ENCODE results near the gene KLHL29.

DNA sequence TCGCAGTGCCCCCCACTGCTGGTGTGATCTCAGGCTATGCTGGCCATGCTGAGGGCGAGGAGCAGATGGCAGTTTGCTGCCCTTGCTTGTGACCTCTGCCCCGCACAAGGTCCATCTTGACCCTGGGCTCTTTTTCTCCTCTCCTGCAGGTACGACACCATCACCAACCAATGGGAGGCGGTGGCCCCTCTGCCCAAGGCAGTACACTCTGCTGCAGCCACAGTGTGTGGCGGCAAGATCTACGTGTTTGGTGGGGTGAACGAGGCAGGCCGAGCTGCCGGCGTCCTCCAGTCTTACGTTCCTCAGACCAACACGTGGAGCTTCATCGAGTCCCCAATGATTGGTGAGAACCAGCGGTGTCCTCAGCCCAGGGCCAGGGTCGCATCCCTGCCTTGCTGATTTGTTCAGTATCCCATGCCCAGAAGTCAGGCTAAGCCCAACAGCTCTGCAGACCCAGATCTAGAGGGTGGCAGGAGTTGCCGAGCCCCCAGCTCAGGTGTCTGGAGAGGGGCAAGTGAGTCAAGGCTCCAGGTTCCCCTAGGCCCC, 318.1 kb downstream of the KLHL29 start:
- no peak for TF ChIP-seq POLR2AphosphoS5 (IDR thresholded peaks at IDR 0.05; ENCODE audit: low read depth, low read length)
- TF ChIP-seq, protein P1, sequence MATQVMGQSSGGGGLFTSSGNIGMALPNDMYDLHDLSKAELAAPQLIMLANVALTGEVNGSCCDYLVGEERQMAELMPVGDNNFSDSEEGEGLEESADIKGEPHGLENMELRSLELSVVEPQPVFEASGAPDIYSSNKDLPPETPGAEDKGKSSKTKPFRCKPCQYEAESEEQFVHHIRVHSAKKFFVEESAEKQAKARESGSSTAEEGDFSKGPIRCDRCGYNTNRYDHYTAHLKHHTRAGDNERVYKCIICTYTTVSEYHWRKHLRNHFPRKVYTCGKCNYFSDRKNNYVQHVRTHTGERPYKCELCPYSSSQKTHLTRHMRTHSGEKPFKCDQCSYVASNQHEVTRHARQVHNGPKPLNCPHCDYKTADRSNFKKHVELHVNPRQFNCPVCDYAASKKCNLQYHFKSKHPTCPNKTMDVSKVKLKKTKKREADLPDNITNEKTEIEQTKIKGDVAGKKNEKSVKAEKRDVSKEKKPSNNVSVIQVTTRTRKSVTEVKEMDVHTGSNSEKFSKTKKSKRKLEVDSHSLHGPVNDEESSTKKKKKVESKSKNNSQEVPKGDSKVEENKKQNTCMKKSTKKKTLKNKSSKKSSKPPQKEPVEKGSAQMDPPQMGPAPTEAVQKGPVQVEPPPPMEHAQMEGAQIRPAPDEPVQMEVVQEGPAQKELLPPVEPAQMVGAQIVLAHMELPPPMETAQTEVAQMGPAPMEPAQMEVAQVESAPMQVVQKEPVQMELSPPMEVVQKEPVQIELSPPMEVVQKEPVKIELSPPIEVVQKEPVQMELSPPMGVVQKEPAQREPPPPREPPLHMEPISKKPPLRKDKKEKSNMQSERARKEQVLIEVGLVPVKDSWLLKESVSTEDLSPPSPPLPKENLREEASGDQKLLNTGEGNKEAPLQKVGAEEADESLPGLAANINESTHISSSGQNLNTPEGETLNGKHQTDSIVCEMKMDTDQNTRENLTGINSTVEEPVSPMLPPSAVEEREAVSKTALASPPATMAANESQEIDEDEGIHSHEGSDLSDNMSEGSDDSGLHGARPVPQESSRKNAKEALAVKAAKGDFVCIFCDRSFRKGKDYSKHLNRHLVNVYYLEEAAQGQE (IDR thresholded peaks at IDR 0.05; ENCODE audit: insufficient read depth in 1 of 2, low read depth in 2 of 2, low read length in 2 of 2) = no peak
